HG02884 (cell line): ENCODE data around the gene IGF1R.

Experiments
- ATAC-seq: cut with Tn5 transposase; IDR thresholded peaks from one replicate; pipeline ENCODE4 v1.9.1; 2021; ENCODE audit warnings: mild to moderate bottlenecking, moderate library complexity; ENCODE audit not compliant: unreplicated experiment

IGF1R gene

DNA sequence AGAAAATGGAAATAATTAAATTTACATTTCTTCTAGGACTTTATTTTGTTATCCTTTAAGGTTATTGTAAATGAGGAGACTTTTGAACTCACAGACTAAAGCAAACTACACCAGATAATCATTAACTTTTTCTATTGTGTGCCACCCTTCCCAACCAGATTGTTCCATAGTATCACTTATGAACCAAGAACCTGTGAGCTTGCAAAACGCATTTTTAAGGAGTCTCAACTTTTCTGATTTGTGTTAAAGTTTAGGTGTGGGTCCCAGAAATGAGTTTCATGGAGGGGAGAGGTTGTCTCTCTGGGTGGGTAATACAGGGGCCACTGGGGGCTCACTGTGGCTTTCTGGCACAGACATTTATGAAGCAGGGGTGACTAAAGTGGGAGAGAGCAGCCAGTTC is 75.7 kb downstream of the IGF1R start:
- no peak for ATAC-seq

DNA sequence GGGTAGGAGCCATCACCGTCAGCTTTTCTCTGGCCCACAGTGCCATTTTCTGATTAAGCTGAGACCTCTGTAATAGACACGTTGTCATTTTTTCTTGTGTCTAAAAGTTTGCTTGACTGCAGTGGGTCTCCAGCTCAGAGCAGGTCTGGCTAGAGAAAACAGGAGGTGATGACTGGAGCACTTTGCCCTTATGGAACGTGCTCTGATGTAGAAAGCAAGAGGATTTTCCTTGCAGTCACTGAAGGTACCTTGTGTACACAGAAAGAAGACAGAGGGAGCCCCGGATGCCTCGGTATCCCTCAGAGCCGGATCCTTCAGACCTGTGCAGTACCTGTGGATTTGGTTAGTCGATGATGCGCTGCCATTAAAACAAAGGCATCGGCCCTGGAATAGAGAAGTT is 76.2 kb downstream of the IGF1R start:
- no peak for ATAC-seq

DNA sequence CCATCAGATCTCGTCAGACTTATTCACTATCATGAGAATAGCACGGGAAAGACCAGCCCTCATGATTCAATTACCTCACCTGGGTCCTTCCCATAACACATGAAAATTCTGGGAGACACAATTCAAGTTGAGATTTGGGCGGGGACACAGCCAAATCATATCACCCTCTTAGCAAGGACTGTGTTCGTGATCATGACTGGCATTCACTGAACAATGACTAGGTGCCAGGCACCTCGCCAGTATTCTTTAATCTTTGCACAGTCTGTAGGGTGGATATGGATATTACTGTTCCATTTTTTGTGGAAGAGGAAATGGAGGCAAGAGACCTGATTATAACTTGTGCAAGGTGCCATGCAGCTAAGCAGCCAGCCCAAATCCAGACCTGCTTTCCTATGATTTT is 77.5 kb downstream of the IGF1R start:
- ATAC-seq, result no peak

DNA sequence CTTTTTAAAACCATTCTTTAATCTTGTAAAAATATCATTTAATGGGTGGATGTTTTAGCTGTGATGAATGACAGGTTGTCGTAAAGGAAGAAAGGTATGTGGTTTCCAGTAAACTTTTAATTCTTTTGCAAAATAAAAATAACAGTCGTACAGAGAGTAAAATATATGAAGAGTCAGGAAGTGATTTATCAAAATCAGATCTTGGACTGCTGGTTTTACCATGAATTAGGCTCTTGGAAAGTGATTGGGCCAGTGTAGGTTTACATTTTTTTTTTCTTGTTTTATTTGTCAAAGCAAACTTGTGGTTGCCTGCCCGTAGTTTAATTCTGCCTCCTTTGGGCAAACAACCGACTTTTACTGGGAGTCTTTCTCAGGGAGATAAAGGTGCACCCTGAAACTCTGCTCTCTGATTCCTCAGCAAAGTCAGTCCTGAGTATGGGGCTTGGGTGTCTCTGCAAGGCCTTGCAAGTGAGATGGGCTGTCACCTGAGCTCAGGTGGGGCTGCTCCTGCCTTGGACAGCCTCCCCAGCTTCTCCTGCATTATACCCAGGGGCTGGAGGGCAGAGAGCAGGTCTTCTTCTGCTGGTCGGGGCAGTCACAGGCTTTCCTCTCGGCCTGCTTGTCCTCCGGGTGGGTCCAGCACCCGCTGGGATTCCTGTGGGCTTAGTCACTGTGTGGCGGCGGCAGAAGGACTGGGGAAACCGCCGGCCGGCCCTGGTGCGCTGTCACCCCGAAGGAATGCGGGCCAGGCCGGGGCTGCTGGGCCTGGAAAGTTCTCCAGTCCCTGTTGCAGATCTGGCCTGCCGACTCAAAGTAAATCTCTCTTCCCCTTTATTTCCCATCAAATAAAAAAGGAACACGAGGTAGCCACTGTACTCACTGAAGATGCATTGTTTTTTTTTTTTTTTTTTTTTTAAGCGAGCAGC is 79.0 kb downstream of the IGF1R start:
- ATAC-seq, result no peak

DNA sequence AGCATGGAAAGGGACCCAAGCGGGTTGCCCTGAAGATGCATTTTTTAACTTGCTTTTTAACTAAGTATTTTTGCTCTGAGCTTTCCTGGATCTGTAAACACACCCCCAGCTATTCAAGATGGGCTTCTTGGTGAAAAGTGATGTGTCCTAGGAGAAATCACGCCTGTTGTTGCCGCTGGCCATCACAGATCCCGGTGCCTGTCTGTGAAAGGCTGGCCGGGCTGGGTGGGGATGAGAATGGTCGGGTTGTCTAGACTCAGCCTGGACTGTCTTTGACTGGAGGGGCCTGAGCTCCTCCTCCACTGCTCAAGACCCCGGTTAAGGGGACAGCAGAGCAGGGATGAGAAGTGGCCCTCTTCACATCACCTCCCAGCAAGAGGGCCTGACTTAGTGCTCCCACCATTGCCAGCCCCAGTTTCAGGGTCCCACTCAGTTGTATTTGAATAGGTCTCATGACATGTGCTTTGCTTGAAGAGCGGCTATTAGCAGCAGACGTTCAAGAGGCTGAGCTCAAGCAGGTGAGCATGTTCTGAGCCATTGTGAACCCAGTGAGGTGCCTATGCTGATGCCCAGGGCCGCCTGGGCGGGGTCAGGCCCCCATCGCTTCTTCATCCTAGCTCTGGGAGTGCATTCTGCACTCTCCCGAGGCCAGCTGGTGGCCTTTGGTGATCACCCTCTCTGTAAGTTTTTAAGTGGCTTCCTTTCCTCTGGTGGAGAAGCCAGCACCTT is 79.9 kb downstream of the IGF1R start:
- ATAC-seq, result no peak

DNA sequence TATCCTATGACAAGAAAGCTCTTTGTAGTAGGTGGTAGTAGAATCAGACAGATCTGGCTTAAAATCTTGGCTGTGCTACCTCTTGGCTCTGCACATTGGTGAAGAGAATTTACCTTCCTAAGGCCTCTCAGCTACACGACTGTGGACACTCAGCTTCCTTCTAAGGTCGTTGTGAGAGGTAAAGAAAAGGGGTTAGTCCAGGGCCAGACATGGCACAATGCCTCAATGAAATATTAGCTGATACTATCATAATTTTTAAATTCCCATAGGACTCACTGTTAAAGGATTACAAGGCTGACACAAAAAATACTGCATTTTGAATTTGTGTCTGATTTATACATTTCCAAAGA is 80.4 kb downstream of the IGF1R start:
- no peak for ATAC-seq

DNA sequence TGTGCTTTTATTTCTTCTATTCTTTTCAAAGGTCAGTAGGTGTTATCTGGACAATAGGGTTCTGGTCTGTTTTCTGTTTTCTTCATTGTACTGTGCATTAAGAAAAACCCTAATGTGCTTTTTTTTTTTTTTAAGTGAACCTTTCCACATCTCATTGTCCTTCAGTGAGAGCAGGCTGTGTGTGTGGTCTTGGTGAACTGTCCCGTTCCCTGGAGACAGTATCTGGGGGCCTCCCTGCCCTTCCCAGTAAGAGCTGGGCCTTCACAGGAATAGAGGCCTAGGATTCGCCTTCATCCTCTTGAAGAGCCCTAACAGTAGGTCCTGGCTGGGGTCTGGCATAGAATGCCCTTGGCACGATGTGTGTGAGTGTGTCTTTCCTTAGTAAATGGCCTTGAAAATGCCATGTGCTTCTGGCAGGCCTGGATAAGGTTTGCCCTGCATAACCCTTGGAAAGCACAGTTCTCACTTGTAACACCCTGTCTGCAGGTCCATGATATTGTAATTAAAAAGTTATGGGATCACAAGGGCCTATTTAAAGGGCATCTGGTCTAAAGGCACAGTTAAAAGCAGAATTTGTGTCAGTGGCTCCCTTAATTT is 81.2 kb downstream of the IGF1R start:
- ATAC-seq, result no peak

DNA sequence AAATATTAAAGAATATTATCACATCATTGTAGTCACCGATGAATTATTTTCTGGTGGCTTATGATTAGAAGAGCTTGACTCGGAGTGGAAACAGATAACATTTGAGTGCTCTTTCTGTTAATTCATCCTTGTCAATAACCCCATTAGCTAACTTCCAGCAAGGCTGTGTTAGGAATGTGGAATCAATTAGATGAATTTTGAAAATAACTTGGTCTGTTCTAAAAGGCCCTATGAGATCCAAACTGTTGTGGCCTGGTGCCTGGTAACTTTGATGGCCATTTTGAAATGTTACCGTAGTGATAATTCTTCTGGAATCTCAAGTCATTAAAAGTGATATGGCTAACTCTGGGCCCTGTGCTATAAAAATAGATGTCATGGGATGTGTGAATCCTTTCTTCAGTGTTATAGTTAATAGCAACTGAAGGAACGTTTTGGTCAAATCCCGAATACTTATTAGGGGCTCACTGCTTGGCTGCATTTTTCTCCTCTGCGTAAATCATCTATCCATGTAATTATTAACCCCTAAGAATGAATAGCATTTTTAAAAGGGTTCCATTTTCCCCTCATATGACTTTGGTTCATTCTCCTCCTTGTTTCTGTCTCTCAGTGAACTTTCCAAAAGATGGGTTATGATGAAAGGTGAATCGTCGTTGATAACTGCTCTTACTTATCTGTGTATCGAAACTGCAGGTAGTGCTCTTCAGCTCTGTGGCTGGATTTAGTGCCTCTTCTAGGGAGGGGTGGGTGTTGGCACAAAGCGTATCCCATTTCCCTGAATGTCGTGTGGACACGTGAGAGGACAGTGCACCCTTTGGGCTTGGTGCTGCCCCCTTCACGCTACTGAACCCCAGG is 82.7 kb downstream of the IGF1R start:
- no peak for ATAC-seq

DNA sequence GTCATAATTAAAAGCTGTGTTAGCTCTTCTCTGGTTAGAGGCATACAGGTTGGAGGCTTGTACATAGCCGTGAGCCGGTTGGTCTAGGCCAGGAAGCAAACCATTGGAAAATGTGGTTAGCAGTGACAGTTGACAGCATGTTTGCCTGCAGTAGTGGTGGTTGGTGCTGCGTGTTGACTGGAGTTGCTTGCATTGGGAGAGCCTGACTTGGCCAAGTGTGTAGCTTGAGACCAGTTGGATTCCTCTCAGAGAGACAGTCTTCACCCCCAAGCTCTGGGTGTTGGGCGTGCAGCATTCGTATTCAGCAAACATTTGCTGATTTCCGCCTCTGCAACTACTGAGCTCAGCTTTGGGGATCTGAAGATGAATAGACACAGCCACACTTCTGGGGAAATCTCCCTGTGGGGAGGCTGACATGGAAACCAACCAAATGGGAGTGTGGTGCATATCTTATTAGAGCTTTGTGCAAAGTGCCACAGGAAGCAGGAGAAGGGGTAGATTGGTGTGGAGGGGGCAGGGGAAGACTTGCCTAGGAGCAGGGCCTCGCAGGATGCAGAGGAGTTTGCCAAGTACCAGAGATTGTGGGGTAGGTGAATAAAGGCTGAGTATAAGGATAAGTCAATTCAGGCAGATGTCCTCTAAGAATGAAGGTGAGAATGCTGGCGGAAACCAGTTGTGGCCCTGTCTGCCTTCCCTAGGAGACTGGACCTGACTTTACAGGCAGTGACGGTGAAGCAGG is 83.5 kb downstream of the IGF1R start:
- no peak for ATAC-seq

DNA sequence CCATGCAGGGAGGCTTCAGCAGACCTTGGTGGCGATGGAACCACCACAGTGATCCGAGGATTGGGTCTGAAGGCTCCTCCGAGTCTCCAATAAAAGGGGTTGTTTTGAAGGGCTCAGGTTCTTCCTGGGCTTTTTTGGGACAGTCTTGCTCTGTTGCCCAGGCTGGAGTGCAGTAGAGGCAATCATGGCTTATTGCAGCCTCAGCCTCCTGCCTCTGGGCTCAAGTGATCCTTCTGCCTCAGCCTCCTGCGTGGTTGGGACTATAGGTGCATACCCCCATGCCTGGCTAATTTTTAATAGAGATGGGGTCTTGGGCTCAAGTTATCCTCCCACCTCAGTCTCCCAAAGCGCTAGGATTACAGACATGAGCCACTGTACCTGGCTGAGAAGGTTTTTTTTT is 84.8 kb downstream of the IGF1R start:
- ATAC-seq, result no peak

DNA sequence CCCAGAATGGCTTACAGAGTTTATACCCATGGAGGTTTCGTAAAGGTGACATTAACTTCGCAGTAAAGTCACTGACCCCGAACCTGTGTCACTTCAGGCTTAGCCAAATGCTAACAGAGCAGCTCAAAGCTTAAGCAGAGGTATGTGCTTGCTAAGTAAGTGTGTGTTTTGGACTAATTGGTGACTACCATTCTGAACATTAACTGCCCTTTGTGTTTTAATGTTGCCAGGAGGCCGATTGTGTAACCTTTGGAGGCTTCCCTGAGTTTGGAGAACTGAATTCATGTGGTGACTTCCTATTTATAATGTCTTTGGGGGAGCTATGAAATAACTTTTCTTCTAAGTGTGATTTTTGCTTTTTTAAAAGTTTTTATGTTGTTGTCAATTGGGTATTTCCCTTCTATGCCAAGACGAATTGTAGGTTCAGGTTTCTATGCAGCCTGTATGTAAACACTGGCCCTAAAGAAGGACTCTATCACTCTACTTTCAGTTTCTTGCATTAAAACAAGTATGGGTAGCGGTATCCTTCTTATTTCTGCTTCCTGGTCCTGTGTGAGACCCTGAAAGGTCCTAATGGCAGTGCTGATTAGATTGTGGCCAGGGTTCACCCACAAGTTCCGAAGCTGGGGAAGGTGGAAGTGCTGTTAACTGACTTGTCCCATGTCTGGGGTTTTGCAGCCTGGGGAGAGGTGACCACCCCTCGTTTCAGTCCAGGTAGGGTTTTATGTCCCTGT is 86.3 kb downstream of the IGF1R start:
- ATAC-seq, result no peak

DNA sequence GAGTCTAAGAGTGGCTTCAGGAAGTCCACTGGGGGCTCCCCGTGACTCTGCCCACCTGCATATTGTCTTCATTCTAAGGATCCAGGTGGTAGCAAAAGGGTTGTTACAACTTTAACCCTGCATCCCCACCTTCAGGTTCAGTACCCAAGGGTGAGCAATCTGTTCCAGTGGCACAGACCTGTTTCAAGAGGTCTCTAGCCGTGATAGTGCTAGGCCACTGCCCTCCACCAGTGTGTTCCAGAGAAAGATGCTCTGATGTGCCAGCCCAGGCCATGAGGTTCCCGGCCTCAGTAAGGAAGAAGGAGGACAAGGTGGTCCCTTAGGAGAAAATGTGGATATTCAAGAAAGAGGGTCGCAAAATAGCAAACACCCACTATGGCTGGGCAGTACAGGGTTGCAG is 87.0 kb downstream of the IGF1R start:
- ATAC-seq, result no peak

DNA sequence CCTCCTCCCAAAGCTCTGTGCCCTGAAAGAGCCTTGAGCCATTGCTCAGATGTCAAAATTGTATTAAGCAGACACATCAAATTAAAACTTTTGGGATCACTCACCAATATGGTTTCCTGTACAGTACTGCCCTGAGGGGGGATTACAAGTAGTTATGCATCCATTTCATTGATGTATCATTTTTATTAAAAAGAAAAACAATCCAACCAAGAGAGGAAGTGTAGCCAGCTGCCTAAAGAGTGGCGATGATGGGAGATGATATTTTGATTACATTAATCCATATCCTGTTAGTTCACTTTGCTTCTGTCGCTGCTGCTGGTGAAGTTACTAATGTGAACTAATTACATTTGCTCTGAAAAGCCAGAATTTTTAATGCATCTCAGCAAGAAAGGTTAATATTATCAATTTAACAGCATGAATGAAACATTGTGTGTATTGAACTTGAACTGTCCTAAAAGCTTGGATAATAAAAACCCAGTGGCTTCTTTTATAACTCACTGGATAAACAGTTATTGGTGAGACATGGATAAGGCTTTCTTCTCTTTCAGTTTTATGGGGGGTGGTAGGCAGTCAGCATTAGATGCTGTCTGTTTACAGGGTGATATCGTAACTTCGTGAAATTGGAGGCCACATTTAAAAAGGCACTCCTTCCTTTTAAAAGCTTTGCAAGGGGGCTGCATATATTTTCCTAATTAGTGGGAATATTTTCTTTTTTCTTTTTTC is 87.7 kb downstream of the IGF1R start:
- no peak for ATAC-seq

DNA sequence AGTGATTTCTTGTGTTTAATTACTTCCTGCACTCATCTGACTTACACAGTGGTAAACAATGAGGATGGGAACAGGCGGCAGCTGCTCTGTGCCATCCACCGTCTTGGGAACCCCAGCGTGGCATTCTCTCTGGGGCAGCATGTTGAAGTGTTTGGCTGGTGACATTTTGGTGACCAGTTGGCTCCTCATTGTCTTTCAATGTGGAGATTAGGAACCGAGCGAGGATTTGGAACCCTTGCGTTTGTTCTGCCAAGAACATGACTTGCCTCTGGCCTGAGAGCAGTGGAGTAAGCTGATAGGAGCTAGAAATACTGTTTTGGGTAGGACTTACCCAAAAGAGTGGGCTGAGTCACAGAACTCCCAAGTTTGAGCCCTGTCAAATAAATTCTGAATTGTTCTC is 88.8 kb downstream of the IGF1R start:
- ATAC-seq, result no peak

DNA sequence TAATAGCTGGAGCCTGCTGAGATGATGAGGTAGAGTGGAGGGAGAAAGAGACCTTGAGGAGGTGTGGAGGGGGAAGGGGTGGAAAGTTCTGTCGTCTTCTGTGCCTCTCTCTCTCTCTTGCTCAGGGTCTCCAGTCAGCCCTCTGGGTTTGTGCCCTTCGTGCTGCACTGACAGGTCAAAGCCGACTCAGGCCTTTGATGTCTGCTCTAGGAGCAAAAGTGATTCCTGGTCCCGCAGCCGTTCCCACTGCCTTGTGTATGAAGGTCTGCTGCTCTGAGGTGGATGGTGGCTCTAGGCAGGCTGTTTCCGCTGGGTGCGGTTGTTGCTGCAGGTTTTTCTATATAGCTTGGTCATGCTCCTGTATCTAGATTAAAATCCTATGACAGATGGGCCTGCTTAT is 89.4 kb downstream of the IGF1R start:
- no peak for ATAC-seq

DNA sequence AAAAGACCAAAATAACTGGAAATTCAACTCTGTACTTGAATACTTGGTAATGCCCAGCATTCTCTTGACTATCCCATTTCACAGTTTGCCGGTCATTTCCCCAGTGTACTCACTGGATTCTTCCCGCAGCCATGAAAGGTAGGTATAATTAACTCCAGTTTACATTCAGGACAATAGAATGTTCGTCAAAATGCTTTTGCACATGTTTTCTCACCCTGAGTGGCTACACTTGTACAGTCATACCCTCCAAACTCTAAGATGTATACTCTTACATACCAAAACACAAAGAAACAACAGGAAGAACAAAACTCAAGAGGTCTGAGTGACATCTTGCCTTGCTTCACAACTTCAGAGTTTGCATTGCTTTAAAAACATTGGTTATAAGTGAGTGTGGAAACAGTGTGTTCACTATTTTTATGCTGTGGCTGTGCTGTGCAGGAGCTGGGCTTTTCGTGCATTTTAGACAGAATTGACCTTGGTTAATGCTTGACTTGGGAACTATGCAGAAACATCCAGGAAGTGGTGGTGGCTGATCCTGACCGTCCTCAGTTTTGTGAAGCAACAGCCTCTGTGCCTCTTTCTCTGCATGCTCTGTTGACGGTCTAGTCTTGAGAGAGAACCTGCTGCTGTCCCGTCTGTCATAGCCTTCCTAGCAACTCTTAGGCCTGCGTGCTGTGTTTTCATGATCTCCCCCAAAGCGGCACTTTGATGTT is 90.5 kb downstream of the IGF1R start:
- ATAC-seq, result no peak

DNA sequence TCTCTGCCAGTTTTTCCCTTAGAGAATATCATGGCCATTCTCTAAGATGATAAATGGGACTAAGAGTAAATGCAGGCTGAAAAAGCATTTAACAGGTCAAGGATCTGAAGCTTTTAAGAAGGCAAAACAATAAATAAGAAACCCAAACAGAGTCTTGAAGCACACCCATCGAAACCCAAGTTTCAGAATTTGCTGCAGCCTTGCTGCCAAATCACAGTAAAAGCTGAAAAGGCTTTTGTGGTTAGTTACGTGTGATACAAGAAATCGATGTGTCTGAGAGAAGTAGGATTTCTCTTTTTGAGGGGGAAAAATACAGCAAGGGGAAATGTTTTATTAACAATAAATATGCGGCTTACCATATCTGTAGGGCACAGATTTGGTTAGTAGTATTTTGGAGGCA is 92.0 kb downstream of the IGF1R start:
- no peak for ATAC-seq

DNA sequence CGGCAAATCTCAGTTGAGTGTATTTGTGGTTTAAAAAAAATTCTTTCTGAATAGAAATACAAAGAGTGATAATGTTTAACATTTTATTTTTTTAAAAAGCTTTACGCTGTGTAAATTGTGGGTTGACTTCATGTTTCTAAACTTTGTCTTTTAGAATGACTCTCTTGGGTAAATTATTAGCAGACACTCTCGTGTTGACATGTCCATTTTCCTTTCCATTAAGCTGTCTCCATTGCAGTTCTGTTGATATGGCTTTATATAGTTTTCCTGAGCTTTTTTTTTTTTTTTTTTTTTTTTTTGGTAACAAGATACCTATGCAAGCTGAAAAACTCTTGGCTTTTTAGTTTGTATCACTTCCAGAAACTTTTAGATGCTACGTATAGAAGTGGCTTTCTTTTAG is 92.6 kb downstream of the IGF1R start:
- ATAC-seq, result no peak
